ENCODE data around the gene TUBGCP3.
"Not testable (repeated sequence)": the region's sequence is repeated elsewhere in the genome, so short reads cannot be mapped to it uniquely, and the experiment has no call there.

Gene TUBGCP3, protein sequence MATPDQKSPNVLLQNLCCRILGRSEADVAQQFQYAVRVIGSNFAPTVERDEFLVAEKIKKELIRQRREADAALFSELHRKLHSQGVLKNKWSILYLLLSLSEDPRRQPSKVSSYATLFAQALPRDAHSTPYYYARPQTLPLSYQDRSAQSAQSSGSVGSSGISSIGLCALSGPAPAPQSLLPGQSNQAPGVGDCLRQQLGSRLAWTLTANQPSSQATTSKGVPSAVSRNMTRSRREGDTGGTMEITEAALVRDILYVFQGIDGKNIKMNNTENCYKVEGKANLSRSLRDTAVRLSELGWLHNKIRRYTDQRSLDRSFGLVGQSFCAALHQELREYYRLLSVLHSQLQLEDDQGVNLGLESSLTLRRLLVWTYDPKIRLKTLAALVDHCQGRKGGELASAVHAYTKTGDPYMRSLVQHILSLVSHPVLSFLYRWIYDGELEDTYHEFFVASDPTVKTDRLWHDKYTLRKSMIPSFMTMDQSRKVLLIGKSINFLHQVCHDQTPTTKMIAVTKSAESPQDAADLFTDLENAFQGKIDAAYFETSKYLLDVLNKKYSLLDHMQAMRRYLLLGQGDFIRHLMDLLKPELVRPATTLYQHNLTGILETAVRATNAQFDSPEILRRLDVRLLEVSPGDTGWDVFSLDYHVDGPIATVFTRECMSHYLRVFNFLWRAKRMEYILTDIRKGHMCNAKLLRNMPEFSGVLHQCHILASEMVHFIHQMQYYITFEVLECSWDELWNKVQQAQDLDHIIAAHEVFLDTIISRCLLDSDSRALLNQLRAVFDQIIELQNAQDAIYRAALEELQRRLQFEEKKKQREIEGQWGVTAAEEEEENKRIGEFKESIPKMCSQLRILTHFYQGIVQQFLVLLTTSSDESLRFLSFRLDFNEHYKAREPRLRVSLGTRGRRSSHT

DNA sequence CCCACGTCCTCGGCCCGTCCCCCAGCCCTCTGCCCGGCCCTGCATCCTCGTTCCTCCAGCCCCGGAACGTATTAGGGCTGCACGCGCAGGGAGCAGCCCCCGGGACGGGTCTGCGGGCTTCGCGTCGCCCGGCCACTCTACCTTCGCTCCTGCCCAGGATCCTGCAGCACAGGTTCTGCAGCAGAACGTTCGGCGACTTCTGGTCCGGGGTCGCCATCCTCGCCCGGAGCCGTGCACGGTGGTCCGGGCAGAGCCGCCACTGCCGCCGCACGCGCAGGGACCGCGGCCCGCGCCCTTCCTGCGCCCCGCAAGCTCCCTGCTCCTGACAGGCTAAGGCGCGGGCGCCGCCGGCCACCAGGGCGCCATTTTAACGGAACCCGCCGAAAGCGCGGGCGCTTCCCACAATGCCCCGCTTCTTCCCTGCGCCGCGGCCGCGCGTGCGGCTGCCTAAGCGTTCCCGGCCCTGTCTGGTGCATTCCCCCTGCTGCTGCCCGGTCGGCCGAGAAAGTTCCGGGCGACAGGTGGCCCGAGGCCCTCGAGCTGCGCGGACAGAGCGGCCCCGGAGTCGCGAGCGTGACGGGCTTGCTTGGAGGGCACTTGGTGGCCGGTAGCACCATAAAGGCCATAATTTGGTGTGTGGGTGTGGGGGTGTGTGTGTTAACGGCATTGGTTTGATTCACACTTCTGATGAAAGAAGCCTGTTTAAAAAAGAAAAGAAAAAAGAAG is at the start of gene TUBGCP3:
Gene TUBGCP3, minus strand, starts transcription at position 390 of the 726 bp plus-strand sequence. Its CDS starts 173 bp downstream, at position 217.
- DNase-seq (ENCODE audit: low read depth): peak; percentile 56

DNA sequence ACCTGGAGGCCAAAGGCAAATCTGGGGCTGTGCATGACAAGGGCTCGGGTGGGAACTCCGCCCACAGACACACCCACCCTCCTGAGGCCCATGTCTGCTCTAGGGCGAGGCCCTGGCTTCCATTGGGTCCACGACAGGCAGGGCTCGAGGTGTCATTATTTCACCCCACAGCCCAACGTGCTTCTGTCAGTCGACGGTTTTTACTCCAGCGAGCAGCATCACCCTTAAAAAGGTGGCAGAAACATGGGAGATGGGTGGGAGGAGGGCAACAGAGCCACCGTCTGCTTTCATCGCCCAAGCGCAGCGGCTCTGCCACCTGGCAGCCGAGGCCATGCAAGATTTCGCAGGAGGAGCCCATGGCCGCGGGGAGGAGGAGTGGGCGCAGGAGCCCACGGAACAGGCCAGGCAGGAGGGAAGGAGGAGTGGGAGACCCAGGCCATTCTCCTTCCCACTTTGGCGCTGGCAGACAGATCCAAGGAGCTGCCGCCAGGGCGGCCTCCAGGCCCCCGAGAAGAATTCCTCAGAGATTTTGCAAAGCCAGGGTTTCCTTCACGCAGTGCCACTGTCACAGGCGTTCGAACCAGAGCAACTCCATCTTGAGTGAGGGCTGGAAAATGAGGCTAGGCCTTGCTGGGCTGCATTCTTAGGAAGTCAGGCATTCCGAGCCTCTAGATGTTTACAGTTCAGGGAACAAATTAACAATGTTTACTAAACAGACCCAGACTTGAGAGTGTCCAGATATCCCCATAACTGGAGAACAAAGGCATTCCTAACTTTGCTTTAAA is 49.3 kb upstream of the TUBGCP3 start:
- DNase-seq (ENCODE audit: low read depth): no peak

DNA sequence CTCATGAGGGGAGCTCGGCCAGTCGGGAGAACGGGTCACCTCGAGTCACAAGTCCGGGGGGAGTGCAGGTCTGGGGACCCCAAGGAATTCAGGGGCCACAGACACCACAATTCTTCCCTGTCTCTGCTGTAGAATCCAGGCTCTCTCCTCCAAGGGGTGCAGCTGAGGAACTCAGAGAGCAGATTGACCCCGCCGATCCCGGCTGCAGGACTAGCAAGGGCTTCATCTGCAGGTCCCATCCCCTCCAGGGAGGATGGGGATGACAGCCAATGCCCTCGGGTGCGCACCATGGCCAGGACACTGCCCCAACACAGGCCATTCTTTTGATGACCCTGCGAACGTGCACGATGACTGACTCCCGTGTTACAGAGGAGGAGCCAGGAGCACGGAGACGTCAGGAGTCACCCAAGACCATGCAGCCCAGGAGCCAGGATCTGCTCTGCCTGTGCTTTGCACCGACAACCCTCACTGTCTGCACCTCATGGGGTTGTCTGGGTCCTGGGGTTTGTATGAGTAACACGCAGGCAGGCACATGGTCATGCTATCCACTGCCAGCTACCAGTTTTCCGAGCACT is 48.5 kb upstream of the TUBGCP3 start:
- no peak for DNase-seq (ENCODE audit: low read depth)

DNA sequence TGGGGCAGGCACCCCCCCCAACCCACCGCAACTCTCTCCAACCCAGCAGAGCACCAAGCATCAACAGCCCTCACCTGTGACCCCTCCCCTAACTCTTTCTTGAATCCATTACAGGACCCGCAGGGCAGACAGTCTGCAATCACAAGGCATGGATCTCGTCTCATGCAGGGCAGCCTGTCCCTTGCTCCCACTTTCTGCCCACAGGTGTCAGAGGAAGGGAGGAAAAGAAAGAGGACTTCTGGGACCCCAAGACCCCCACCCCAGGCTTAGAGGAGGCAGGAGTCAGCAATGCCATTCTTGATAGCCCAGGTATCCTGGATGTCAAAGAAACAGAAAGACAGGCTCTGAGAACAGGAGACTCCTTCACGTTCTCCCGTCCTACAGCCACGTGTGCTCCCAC is 47.4 kb upstream of the TUBGCP3 start:
- DNase-seq (ENCODE audit: low read depth): no peak

DNA sequence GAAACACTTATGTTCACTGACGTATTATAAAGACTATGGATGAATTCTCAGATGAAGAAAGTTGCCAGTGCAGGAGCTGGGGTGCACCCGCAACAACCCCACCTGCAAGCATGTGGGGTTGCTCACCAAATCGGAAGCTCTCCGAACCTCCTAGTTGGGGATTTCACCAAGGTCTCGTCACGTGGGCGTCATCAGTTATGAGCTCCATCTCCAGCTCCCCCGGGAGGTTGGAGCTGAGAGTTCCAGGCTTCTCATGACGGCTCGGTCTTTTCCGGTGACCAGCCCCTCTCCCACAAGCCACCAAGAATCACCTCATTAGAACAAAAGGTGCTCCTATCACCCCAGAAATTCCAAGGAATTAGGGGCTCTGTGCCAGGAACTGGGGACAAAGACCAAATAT is 46.1 kb upstream of the TUBGCP3 start:
- DNase-seq (ENCODE audit: low read depth): no peak

DNA sequence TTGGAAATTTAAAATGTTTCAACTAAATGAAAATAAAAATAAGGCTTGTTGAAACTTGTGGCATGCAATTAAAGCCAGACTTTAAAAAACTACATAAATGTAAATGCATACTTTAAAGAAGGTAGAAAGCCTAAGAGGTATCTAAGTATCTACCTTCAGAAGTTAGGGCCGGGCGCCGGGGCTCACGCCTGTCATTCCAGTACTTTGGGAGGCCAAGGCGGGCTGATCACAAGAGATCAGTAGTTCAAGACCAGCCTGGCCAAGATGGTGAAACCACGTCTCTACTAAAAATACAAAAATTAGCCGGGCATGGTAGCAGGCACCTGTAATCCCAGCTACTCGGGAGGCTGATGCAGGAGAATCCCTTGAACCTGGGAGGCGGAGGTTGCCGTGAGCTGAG is 42.3 kb upstream of the TUBGCP3 start:
- not testable (repeated sequence) for DNase-seq (ENCODE audit: low read depth)

DNA sequence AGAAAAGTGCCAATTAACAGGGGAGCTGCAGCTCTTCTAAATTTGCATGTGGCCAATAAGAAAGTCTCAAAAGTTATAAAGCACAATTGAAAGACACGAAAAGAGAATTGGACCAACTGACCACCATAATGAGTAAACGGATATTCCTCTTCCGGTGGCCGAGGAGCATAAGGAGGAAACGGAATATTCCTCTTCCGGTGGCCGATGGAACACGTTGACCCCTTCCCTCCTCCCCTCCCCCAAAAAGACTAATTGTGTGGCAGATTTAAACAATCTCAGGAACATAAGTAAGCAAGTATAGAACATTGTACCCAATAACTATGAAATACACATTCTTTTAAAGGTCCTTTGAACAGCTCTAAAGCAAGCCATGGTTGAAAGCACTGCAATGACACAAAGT is 41.2 kb upstream of the TUBGCP3 start:
- DNase-seq (ENCODE audit: low read depth): no peak

DNA sequence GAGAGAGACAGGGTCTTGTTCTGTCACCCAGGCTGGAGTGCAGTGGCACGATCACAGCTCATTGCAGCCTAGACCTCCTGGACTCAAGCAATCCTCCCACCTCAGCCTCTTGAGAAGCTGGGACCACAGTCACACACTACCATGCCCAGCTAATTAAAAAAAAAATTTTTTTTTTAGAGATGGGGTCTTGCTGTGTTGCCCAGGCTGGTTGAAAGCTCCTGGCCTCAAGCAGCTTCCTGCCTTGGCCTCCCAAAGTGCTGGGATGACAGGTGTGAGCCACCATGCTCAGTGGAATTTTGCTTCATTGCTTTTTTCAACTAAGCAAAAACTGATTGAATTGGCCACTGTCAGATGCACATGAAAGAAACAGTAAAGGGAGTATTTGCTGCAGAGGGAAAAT is 39.7 kb upstream of the TUBGCP3 start:
- DNase-seq (ENCODE audit: low read depth): not testable (repeated sequence)

DNA sequence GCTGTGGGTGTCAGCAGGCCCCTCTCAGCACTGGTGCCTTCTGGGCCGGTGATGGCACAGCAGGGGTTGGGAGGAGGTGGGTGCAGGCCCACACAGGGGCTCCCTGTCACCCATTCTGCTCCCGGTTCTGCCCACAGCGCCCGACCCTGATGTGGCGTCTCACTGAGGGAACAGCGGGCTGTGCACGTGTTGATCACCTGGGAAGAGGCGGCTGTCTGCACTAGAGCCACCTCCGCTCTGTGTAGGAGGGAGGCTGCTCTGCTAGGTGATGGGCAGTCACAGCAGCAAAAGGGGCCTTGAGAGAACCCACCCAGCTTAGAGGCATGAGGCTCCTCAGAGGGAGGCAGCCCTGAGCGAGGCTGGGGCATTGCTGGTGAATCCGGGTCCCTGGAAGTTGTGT is 39.2 kb upstream of the TUBGCP3 start:
- no peak for DNase-seq (ENCODE audit: low read depth)

DNA sequence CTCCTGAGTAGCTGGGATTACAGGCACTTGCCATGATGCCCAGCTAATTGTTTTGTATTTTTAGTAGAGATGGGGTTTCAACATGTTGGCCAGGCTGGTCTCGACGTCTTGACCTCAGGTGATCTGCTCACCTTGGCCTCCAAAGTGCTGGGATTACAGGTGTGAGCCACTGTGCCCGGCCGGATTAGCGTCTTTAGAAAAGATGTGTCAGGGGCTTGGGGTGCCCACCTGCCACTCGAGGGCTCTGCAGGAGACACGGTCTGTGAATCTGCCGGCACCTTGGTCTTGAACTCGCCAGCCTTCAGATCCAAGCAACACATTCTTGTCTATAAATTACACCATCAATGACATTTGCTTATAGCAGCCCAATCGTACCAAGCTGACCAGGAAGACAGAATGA is 38.8 kb upstream of the TUBGCP3 start:
- no peak for DNase-seq (ENCODE audit: low read depth)

DNA sequence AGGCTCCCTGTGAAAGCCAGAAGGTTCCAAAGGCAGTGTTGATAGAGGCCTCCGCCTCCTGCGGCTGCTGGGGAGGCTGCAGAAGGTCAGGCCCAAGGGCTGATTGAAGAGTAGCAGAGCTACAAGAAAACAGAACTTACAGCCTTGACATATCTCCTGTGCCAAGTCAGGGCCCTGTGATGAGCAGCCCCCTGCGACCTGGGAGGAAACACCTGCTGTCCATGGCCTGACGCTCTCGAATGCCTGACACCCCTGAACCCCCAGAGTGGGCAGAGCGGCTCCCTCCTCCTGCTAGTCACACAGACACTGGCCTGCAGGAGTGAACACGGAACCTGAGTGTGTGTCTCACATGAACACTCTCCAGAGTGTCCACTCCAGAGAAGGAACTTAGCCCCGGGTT is 38.2 kb upstream of the TUBGCP3 start:
- no peak for DNase-seq (ENCODE audit: low read depth)

DNA sequence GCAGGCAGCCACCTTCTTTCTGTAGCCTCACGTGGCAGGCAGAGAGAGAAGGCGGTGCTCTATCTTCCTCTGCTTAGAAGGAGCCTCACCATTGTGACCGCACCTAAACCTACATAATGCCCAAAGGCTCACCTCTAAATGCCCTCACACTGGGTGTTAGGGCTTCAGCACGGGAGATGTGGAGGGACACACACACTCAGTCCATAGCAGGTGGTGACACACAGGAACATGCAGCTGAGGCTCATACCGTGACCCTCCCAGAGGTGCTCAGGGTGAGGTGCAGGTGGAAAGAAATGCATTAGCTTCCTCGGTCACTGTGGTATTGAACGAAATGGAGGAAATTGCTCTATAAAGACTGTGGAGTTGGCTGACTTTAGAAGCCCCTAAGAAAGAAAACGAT is 37.7 kb upstream of the TUBGCP3 start:
- no peak for DNase-seq (ENCODE audit: low read depth)

DNA sequence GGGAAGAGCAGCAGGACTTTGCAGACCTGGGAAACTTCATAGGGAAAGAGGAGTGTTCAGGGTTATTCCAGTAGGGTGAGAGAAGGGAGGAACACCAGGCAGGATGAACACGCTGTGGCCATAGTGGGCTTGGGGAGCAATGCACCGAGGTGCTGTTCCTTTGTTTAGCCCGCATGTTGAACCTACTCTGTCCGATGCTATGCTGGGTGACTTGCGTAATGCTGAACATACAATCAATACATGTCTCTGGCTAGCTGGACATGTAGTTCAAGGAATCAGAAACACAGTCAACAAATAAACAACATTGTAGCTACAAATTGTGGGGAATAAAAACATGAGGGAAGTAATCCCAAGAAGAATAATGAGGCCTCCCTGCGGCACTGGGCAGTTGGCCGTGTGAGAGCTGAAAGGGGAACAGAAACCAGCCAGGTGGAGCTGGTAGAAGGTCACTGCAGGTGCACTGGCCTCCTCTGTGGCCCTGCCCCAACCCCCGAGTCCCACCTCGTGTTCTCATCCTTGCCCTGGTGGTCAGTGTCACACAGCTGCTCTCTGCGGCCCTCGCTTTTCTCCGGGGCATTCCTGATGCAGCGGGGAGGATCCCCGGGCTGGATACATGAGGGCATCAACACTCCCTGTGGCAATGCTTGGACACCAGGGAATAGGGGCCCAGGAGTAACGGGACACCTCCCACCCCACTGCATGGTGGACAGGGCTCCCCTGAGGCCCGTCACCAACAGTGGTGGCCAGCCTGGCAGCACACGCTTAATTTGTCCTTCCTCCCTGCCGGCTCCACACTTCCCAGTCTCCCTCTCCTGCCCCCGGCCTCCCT is 36.9 kb upstream of the TUBGCP3 start:
- no peak for DNase-seq (ENCODE audit: low read depth)

DNA sequence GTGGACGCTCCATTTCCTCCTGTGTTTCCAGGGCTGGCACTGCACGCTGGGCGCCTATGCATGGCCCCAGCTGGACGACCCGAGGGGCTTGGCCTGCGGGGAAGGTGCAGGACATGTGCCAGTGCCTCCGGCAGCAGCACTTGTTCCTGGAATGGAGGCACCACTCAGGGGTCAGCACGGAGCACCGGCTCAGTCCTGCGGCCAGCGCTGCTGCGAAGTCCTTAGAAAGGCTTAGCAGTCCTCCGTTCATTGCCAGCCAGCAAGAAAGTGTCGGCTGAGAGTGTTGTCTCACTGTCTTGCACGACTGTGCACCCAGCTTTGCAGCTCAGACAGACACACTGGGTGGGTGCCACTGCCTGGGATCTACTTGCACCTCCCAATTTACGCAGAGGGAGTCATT is 36.1 kb upstream of the TUBGCP3 start:
- no peak for DNase-seq (ENCODE audit: low read depth)

DNA sequence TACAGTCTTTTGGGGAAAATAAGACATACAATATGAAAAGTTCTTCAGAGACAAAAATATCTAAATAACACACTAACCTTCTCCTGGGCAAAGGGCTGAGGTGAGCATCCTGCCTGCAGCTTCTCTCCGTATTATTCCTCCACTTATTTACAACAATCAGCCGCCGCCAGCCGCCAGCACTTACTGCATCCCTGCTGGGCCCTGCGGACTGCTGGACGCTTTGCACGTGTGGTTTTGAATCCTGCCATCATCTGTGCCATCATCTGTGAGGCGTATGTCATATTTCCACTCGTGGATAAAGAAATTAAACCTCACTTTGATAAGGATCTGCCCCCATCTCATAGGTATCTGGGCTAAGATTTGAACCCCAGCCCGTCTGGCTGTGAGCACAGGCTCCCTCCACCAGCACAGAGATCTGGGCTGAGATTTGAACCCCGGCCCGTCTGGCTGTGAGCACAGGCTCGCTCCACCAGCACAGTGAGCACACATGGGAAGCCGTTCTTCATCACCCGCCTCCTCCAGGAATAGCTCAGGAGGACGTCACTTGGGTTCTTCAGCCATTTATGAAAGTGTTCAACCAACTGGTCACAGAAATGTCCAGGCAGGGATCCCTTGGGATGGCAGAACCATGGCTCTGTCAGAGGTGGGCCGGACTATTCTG is 35.2 kb upstream of the TUBGCP3 start:
- no peak for DNase-seq (ENCODE audit: low read depth)

DNA sequence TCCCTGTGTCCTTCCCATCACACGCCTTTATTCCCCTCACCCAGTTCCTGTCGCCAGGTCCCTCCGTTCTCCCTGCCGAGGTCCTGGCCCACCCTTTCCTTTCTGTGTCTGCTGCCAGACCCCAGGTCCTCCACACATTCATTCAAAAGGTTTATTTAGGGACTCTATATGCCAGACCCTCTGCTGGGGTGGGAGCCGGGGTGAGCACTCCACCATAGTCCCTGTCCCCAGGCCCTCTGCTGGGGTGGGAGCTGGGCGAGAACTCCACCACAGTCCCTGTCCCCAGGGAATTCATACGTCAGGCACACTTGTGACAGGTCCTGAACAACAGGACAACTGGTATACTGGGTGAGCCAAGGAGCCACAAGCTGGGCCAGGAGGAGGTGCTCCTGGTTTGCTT is 34.4 kb upstream of the TUBGCP3 start:
- no peak for DNase-seq (ENCODE audit: low read depth)

DNA sequence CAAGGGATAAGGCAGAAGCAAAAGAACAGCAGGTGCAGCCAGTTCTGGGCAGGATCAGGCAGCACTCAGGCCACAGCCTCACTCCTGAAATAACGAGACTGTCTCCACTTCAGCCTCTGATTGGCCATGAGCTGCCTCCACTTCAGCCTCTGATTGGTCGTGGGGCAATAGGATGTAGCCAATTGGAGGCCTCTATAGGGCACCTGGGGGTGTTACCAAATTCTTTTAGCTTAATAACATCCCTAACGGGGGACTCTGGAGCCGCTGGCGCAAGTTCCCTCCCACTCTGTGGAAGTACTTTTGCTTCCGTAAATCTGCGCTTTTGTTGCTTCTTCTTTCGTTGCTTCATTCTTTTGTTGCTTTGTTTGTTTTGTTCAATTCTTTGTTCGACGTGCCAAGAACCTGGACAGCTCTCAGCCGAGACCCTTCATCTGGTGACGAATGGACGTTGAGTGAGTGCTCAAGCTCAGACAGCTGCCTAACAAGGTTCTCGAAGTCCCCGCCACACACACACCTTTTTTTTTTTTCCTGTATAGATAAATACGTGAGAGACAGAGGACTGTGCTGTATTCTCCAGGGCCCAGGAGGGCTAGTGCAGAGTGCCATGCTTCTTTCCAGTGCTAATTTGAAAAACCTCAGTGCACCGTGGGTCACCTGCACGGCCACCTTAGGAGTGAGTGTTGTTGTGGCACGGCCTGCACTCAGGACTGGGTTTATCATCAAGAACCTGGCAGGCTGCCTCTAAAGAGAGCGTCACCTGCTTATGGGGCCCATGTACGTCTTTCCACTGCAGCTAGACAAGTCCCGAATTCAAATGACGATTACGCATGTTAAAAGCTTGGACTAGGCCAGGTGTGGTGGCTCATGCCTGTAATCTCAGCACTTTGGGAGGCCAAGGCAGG is 32.0 kb upstream of the TUBGCP3 start:
- DNase-seq (ENCODE audit: low read depth): no peak

DNA sequence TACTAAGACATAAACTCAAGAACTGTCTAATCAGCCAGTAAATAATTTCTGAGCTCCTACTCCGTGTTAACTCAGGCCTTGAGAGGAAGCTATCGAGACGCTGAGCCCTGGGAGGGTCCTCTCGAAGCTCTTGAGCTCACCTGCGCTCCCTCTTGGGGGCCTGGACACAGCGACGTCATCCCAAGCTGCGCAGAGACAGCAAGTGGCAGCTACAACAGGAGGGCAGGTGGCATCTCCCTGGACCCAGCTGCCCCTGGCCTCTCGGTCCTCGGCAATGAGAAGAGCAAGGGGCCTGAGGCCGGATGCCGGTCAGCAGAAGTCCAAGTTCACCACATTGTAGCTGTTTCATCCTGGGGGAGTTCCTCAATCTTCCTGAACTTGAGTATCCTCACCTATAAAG is 30.5 kb upstream of the TUBGCP3 start:
- no peak for DNase-seq (ENCODE audit: low read depth)
